Activated CD4-positive, alpha-beta T cell treated with anti-CD3 and anti-CD28 coated beads, Interleukin-2, amount 50 U/mL, for 16 hours (primary cell): ENCODE results near the gene DDX11.
"Not testable (repeated sequence)": the region's sequence is repeated elsewhere in the genome, so short reads cannot be mapped to it uniquely, and the experiment has no call there.

ENCODE experiments used
- DNase-seq: peaks from one replicate; pipeline ENCODE4 v3.0.0-alpha.2; 2020

The DDX11 gene

GRCh38 chr12:31127209-31127848, 53.7 kb downstream of the DDX11 start:
- DNase-seq = not testable (repeated sequence)

DNA sequence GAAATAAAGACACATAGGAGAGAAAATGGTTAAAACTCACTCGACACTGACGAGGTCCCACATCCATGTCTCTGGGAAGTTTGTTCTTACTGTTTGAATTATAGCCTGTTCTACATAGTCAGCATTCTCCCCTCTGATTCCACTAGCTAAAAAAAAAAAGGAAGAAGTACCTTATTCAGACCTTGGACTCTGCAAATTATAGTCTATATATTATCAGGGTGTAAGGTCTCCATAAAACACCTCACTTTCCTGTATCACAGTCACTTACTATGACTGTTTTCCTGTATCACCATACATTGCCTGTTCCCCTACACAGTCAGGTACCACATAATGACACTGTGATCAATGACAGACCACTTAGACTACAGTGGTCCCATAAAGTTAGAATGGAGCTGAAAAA, 62.9 kb downstream of the DDX11 start:
- DNase-seq = not testable (repeated sequence)

- DNase-seq = not testable (repeated sequence)
Observed at GRCh38 chr12:31144768-31145167, 71.1 kb downstream of the DDX11 start.

DNA sequence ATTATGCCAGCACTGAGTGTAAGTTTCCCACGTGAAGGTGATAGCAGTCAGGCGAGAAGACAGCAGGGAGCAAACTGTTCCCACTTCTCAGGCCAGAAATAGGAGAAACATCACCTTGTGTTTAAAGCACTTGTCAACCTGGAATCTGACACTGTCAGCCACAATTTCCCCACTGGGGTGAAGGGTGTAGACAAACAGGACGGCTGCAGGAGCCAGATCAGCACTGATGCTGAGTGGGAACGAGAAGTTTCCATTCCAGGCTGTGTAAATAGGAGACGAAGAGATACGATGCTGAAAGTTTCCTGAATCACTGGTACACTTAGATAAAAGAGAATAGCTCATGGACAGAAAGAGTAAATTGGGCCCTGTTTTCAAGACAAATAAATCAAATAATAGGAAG, 71.6 kb downstream of the DDX11 start:
- not testable (repeated sequence) for DNase-seq

DNA sequence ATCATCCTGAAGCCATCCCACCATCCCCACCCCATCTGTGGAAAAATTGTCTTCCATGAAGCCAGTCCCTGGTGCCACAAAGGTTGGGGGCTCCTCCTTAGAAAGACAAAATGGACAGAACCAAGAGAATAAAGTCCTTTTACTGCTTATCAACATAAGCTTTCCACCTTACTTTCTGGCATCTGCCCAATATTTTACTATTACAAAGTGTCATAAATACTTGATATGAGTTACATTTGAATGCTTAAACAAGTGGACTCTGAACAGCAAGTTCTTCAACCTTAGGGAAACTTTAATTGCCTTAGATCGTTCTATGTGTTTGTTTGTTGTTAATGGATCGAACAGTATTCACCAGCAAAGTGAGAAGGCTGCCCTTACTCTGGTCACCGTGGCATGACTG, 73.8 kb downstream of the DDX11 start:
- DNase-seq = not testable (repeated sequence)

GRCh38 chr12:31150766-31151165, 77.1 kb downstream of the DDX11 start:
- not testable (repeated sequence) for DNase-seq
